H9 (cell line): ENCODE data around the gene SNPH. TPM values are rescaled to one million over a fixed set of nuclear protein-coding genes. Genes with fewer than 3 reads are reported as not detected.

ENCODE experiments used
- DNase-seq: peaks from one replicate; pipeline ENCODE4 v3.0.0-alpha.2; 2017
- H2AFZ ChIP-seq: one replicate; pipeline ENCODE4 v1.6.1; 2013; ENCODE audit warnings: mild to moderate bottlenecking, low read length, control low read depth, moderate library complexity
- H2AK5ac ChIP-seq: 2 replicates; pipeline ENCODE4 v1.6.1; 2013; ENCODE audit warnings: low read length, control low read depth, mixed read lengths; ENCODE audit not compliant: insufficient read length
- H2BK120ac ChIP-seq: one replicate; pipeline ENCODE4 v1.6.1; 2013; ENCODE audit warnings: low read depth, mild to moderate bottlenecking, low read length, control low read depth, inconsistent platforms; ENCODE audit not compliant: poor library complexity, severe bottlenecking
- H2BK12ac ChIP-seq: 2 replicates; pipeline ENCODE4 v1.6.1; 2013; ENCODE audit warnings: low read length, control low read depth, mixed read lengths, low read depth; ENCODE audit not compliant: insufficient read length
- H2BK15ac ChIP-seq: 2 replicates; pipeline ENCODE4 v1.6.1; 2013; ENCODE audit warnings: low read depth, low read length, control low read depth
- H2BK20ac ChIP-seq: one replicate; pipeline ENCODE4 v1.6.1; 2013; ENCODE audit warnings: low read depth, mild to moderate bottlenecking, low read length, control low read depth, inconsistent platforms; ENCODE audit not compliant: poor library complexity, severe bottlenecking
- H2BK5ac ChIP-seq: 2 replicates; pipeline ENCODE4 v1.6.1; 2013; ENCODE audit warnings: low read length, control low read depth, mixed read lengths; ENCODE audit not compliant: insufficient read length
- H3K14ac ChIP-seq: 2 replicates; pipeline ENCODE4 v1.6.1; 2013; ENCODE audit warnings: low read length, control low read depth; ENCODE audit not compliant: insufficient read depth
- H3K18ac ChIP-seq: 2 replicates; pipeline ENCODE4 v1.6.1; 2013; ENCODE audit warnings: low read depth, mild to moderate bottlenecking, mixed read lengths, low read length, control low read depth; ENCODE audit not compliant: insufficient read length
- H3K23ac ChIP-seq: 2 replicates; pipeline ENCODE4 v1.6.1; 2013; ENCODE audit warnings: low read length, control low read depth, mixed read lengths, low read depth; ENCODE audit not compliant: insufficient read length
- H3K23me2 ChIP-seq: 2 replicates; pipeline ENCODE4 v1.6.1; 2013; ENCODE audit warnings: low read depth, mild to moderate bottlenecking, mixed read lengths, low read length, control low read depth; ENCODE audit not compliant: insufficient read length, poor library complexity, severe bottlenecking
- H3K27ac ChIP-seq: 2 replicates; pipeline ENCODE4 v1.5.1; 2013; ENCODE audit warnings: low read length, control low read depth, mixed read lengths, low read depth; ENCODE audit not compliant: insufficient read length
- H3K27me3 ChIP-seq: 2 replicates; pipeline ENCODE4 v1.6.1; 2013; ENCODE audit warnings: low read length, control low read depth, inconsistent platforms; ENCODE audit not compliant: insufficient read depth
- H3K4ac ChIP-seq: 2 replicates; pipeline ENCODE4 v1.6.1; 2013; ENCODE audit warnings: low read depth, mild to moderate bottlenecking, control low read depth, inconsistent platforms, low read length, moderate library complexity
- H3K4me1 ChIP-seq: 2 replicates; pipeline ENCODE4 v1.6.1; 2013; ENCODE audit warnings: low read length, control low read depth, inconsistent platforms; ENCODE audit not compliant: insufficient read depth
- H3K4me2 ChIP-seq: 2 replicates; pipeline ENCODE4 v1.6.1; 2013; ENCODE audit warnings: low read length, control low read depth, mixed read lengths; ENCODE audit not compliant: insufficient read length, insufficient read depth
- H3K56ac ChIP-seq: 2 replicates; pipeline ENCODE4 v1.6.1; 2013; ENCODE audit warnings: low read depth, mild to moderate bottlenecking, mixed read lengths, low read length, control low read depth; ENCODE audit not compliant: insufficient read length
- H3K79me1 ChIP-seq: 2 replicates; pipeline ENCODE4 v1.6.1; 2013; ENCODE audit warnings: low read depth, mild to moderate bottlenecking, moderate library complexity, low read length, control low read depth, inconsistent platforms; ENCODE audit not compliant: insufficient read depth, poor library complexity, severe bottlenecking
- H3K79me2 ChIP-seq: 2 replicates; pipeline ENCODE4 v1.6.1; 2013; ENCODE audit warnings: low read length, control low read depth, inconsistent platforms; ENCODE audit not compliant: insufficient read depth
- H3K9ac ChIP-seq: 2 replicates; pipeline ENCODE4 v1.6.1; 2013; ENCODE audit warnings: low read length, control low read depth, mixed read lengths; ENCODE audit not compliant: insufficient read length; ENCODE audit errors: extremely low read depth
- H3K9me3 ChIP-seq: one replicate; pipeline ENCODE4 v1.6.1; 2013; ENCODE audit warnings: low read depth, low read length, inconsistent platforms; ENCODE audit not compliant: control insufficient read depth
- H3T11ph ChIP-seq: one replicate; pipeline ENCODE4 v1.6.1; 2013; ENCODE audit warnings: mild to moderate bottlenecking, low read length, control low read depth, inconsistent platforms
- H4K20me1 ChIP-seq: one replicate; pipeline ENCODE4 v1.6.1; 2013; ENCODE audit not compliant: control insufficient read depth, insufficient read length, insufficient read depth
- H4K5ac ChIP-seq: 2 replicates; pipeline ENCODE4 v1.6.1; 2013; ENCODE audit warnings: low read depth, mild to moderate bottlenecking, mixed read lengths, low read length, control low read depth; ENCODE audit not compliant: insufficient read length
- H4K8ac ChIP-seq: replicated peaks from 2 replicates; pipeline ENCODE4 v1.6.1; 2013; ENCODE audit warnings: low read length, control low read depth, mixed read lengths, low read depth; ENCODE audit not compliant: insufficient read length
- H4K91ac ChIP-seq: 2 replicates; pipeline ENCODE4 v1.6.1; 2013; ENCODE audit warnings: low read depth, mild to moderate bottlenecking, moderate library complexity, mixed read lengths, low read length, control low read depth; ENCODE audit not compliant: insufficient read length
- H3K27ac Mint-ChIP-seq, 3 experiments: 2 replicates in 2 of 3; 3 replicates in 1 of 3; pipeline ENCODE4 v1.8.0; 2020 to 2021; ENCODE audit warnings: mixed read lengths in 3 of 3, mild to moderate bottlenecking in 1 of 3, moderate library complexity in 1 of 3
- H3K27me3 Mint-ChIP-seq: 2 replicates; pipeline ENCODE4 v1.8.0; 2021; ENCODE audit warnings: low read depth, mild to moderate bottlenecking, moderate library complexity, mixed read lengths
- H3K36me3 Mint-ChIP-seq, 3 experiments: 2 replicates in 2 of 3; 3 replicates in 1 of 3; pipeline ENCODE4 v1.8.0; 2020 to 2021; ENCODE audit warnings: low read depth in 3 of 3, mixed read lengths in 3 of 3; ENCODE audit not compliant: insufficient read depth in 1 of 3
- H3K4me1 Mint-ChIP-seq, 2 experiments: 2 replicates each; pipeline ENCODE4 v1.8.0; 2020; ENCODE audit warnings: mixed read lengths in 2 of 2
- H3K4me3 Mint-ChIP-seq, 2 experiments: 2 replicates in 1 of 2; 3 replicates in 1 of 2; pipeline ENCODE4 v1.8.0; 2020 to 2021; ENCODE audit warnings: mild to moderate bottlenecking in 2 of 2, mixed read lengths in 2 of 2, moderate library complexity in 1 of 2
- H3K9me3 Mint-ChIP-seq, 2 experiments: 2 replicates in 1 of 2; 3 replicates in 1 of 2; pipeline ENCODE4 v1.8.0; 2020; ENCODE audit warnings: mild to moderate bottlenecking in 2 of 2, mixed read lengths in 2 of 2, moderate library complexity in 1 of 2
- CTCF ChIP-seq: fragments of 200-600 bp; sonication (generic); conservative IDR thresholded peaks from 3 replicates; pipeline ENCODE4 v1.8.0; 2021; ENCODE audit warnings: antibody characterized with exemption, mild to moderate bottlenecking
- WGBS: extraction: QIAGEN DNeasy Blood & Tissue Kit; methylation state at CpG from one replicate; pipeline ENCODE4 v1.1.7; 2013; ENCODE audit warnings: missing lambda C conversion rate, low lambda C conversion rate, mixed read lengths; ENCODE audit not compliant: insufficient read length; ENCODE audit errors: extremely low coverage; 5-methylcytosine and 5-hydroxymethylcytosine counted together
- total RNA-seq: library from RNA; stranded (reverse); gene quantifications from 2 replicates; pipeline ENCODE4 v1.2.1, GENCODE V29; 2021

Gene SNPH
- total RNA-seq, 1 experiment from 2014 or later: 1.8 TPM

- H3K56ac ChIP-seq: no peak overlapping the region
- H3K9me3 ChIP-seq: no peaks in the 10 kb centered on the region
- H3K27me3 Mint-ChIP-seq: peaks cover 28% of the 10 kb centered on the region
- no peak overlapping the region for H4K91ac ChIP-seq
- H4K8ac ChIP-seq: no peak overlapping the region
- no peak overlapping the region for H3K14ac ChIP-seq
- H2BK5ac ChIP-seq: no peak overlapping the region
- no CpG with 5 or more reads among the region's 1 CpG for WGBS
- H3K23me2 ChIP-seq: no peaks in the 10 kb centered on the region
- no peak overlapping the region for H3K9ac ChIP-seq
- H3T11ph ChIP-seq: no peak overlapping the region
- H3K4me1 ChIP-seq: no peaks in the 10 kb centered on the region
- no peaks in the 10 kb centered on the region for H4K20me1 ChIP-seq
- no peaks in the 10 kb centered on the region for H3K79me2 ChIP-seq
- no peak overlapping the region for H2AFZ ChIP-seq
- H3K27me3 ChIP-seq: no peaks in the 10 kb centered on the region
- H3K23ac ChIP-seq: no peak overlapping the region
- no peak overlapping the region for H2BK12ac ChIP-seq
- H3K9me3 Mint-ChIP-seq: no peaks in the 10 kb centered on the region; a peak in 1 of 5 replicates
- no peak overlapping the region for H2BK120ac ChIP-seq
- H3K4me2 ChIP-seq: no peak overlapping the region
- H3K27ac ChIP-seq: no peak overlapping the region
- H3K4ac ChIP-seq: no peak overlapping the region
- TF ChIP-seq CTCF: no peak
- no peaks in the 10 kb centered on the region for H3K79me1 ChIP-seq
- no peak overlapping the region for H2AK5ac ChIP-seq
- no peak for DNase-seq
- no peak overlapping the region for H3K4me3 Mint-ChIP-seq
- H3K4me1 Mint-ChIP-seq: peaks cover 16 to 27% of the 10 kb centered on the region in 2 experiments
- H3K18ac ChIP-seq: no peak overlapping the region
- H4K5ac ChIP-seq: no peak overlapping the region
- no peak overlapping the region for H2BK20ac ChIP-seq
- no peak overlapping the region for H2BK15ac ChIP-seq
- no peaks in the 10 kb centered on the region for H3K36me3 Mint-ChIP-seq
- no peak overlapping the region for H3K27ac Mint-ChIP-seq
Measured at GRCh38 chr20:1263853-1264252, 2.2 kb upstream of the SNPH start.
